ENCODE data around the gene RBMX. TPM values are rescaled to one million over a fixed set of nuclear protein-coding genes. Genes with fewer than 3 reads are reported as not detected.

RBMX gene
- total RNA-seq, 2 experiments from 2014 or later = 320 to 414 TPM

GRCh38 chrX:136847874-136848273 lies 32.7 kb downstream of the RBMX start:
- POLR2A ChIA-PET = interaction anchor here (0.6 kb wide), 1 partner anchor 833 kb away, joined by 3 read pairs; no protein-coding TSS in a partner anchor
- no peak overlapping the region for H3K27ac Mint-ChIP-seq
- no peaks in the 10 kb centered on the region for H3K4me1 Mint-ChIP-seq
- no peaks in the 10 kb centered on the region for H3K27me3 Mint-ChIP-seq
- no peak for ATAC-seq
- intact Hi-C loops (cut with DNase I, micrococcal nuclease) = no loop called here
- H3K9me3 Mint-ChIP-seq (ENCODE audit: low read depth) = no peaks in the 10 kb centered on the region
- DNase-seq = no peak
- CTCF ChIA-PET = no interaction called here
- peaks cover 26% of the 10 kb centered on the region for H3K36me3 Mint-ChIP-seq (ENCODE audit: low read depth)
- H3K4me3 Mint-ChIP-seq = no peak overlapping the region

- H3K36me3 Mint-ChIP-seq (ENCODE audit: low read depth) = peaks cover 5% of the 10 kb centered on the region
- no peak overlapping the region for H3K4me3 Mint-ChIP-seq
- no peak overlapping the region for H3K27ac Mint-ChIP-seq
- ATAC-seq = no peak
- H3K4me1 Mint-ChIP-seq = no peaks in the 10 kb centered on the region
- H3K27me3 Mint-ChIP-seq = no peaks in the 10 kb centered on the region
- ChIA-PET POLR2A (no interaction called here), CTCF (no interaction called here)
- DNase-seq = no peak
- H3K9me3 Mint-ChIP-seq (ENCODE audit: low read depth) = no peaks in the 10 kb centered on the region
- intact Hi-C loops (cut with DNase I, micrococcal nuclease) = loop anchor here in 1 of 2 experiments (10.0 kb wide), 1 partner anchor 216 kb away; no protein-coding TSS in a partner anchor
Measured at GRCh38 chrX:136839196-136839595, 41.3 kb downstream of the RBMX start.

GRCh38 chrX:136835761-136836160 lies 44.8 kb downstream of the RBMX start:
- no peaks in the 10 kb centered on the region for H3K9me3 Mint-ChIP-seq (ENCODE audit: low read depth)
- no peak overlapping the region for H3K27ac Mint-ChIP-seq
- H3K27me3 Mint-ChIP-seq = no peaks in the 10 kb centered on the region
- peaks cover 2% of the 10 kb centered on the region for H3K36me3 Mint-ChIP-seq (ENCODE audit: low read depth)
- no peak overlapping the region for H3K4me3 Mint-ChIP-seq
- ATAC-seq (no peak), DNase-seq (no peak)
- ChIA-PET POLR2A (no interaction called here), CTCF (interaction anchor here (0.7 kb wide), 1 partner anchor 607 kb away, joined by 3 read pairs; no protein-coding TSS in a partner anchor)
- no peaks in the 10 kb centered on the region for H3K4me1 Mint-ChIP-seq
- intact Hi-C loops (cut with DNase I, micrococcal nuclease) = loop anchor here in 1 of 2 experiments (10.0 kb wide), 1 partner anchor 219 kb away; no protein-coding TSS in a partner anchor

- no peaks in the 10 kb centered on the region for H3K9me3 Mint-ChIP-seq (ENCODE audit: low read depth)
- no peaks in the 10 kb centered on the region for H3K4me1 Mint-ChIP-seq
- no peaks in the 10 kb centered on the region for H3K36me3 Mint-ChIP-seq (ENCODE audit: low read depth)
- DNase-seq (no peak), ATAC-seq (no peak)
- intact Hi-C loops (cut with DNase I, micrococcal nuclease) = no loop called here
- no peak overlapping the region for H3K27ac Mint-ChIP-seq
- ChIA-PET POLR2A (no interaction called here), CTCF (no interaction called here)
- no peak overlapping the region for H3K4me3 Mint-ChIP-seq
- no peaks in the 10 kb centered on the region for H3K27me3 Mint-ChIP-seq
Measured at GRCh38 chrX:136829413-136829812, 51.1 kb downstream of the RBMX start.

GRCh38 chrX:136828830-136829229 lies 51.7 kb downstream of the RBMX start:
- no peak overlapping the region for H3K27ac Mint-ChIP-seq
- ATAC-seq = no peak
- intact Hi-C loops (cut with DNase I, micrococcal nuclease) = no loop called here
- DNase-seq = no peak
- no peak overlapping the region for H3K4me3 Mint-ChIP-seq
- H3K27me3 Mint-ChIP-seq = no peaks in the 10 kb centered on the region
- POLR2A ChIA-PET = no interaction called here
- H3K9me3 Mint-ChIP-seq (ENCODE audit: low read depth) = no peaks in the 10 kb centered on the region
- CTCF ChIA-PET = no interaction called here
- no peaks in the 10 kb centered on the region for H3K36me3 Mint-ChIP-seq (ENCODE audit: low read depth)
- H3K4me1 Mint-ChIP-seq = no peaks in the 10 kb centered on the region

GRCh38 chrX:136827026-136827425 lies 53.5 kb downstream of the RBMX start:
- CTCF ChIA-PET = no interaction called here
- Mint-ChIP-seq H3K4me1 (no peaks in the 10 kb centered on the region), H3K27me3 (no peaks in the 10 kb centered on the region), H3K36me3 (ENCODE audit: low read depth) (no peaks in the 10 kb centered on the region), H3K4me3 (no peak overlapping the region), H3K9me3 (ENCODE audit: low read depth) (no peaks in the 10 kb centered on the region), H3K27ac (no peak overlapping the region)
- ATAC-seq = no peak
- POLR2A ChIA-PET = no interaction called here
- no peak for DNase-seq
- intact Hi-C loops (cut with DNase I, micrococcal nuclease) = no loop called here

GRCh38 chrX:136825771-136826170 lies 54.8 kb downstream of the RBMX start:
- H3K27me3 Mint-ChIP-seq = no peaks in the 10 kb centered on the region
- no peaks in the 10 kb centered on the region for H3K4me1 Mint-ChIP-seq
- H3K36me3 Mint-ChIP-seq (ENCODE audit: low read depth) = no peaks in the 10 kb centered on the region
- ChIA-PET CTCF (no interaction called here), POLR2A (no interaction called here)
- no peaks in the 10 kb centered on the region for H3K9me3 Mint-ChIP-seq (ENCODE audit: low read depth)
- no peak overlapping the region for H3K27ac Mint-ChIP-seq
- ATAC-seq (no peak), DNase-seq (no peak)
- intact Hi-C loops (cut with DNase I, micrococcal nuclease) = no loop called here
- H3K4me3 Mint-ChIP-seq = no peak overlapping the region

Other genes starting within 250 kb of the RBMX start
- gene CD40LG, start 232.6 kb downstream of the RBMX start, total RNA-seq = 100 to 1,000 TPM; 123 to 146 TPM
- gene ARHGEF6, start 99.8 kb downstream of the RBMX start, total RNA-seq = 10 to 100 TPM; 44.5 to 53.6 TPM
- not detected for gene GPR101, start 153.3 kb upstream of the RBMX start, total RNA-seq

Data from activated CD4-positive, alpha-beta T cell treated with anti-CD3 and anti-CD28 coated beads for 36 hours (primary cell).